A549 treated with CORT108297 at 1 μM for 4 hours (cell line): ENCODE measurements around the gene GTF3C2. TPM values are rescaled to one million over a fixed set of nuclear protein-coding genes. Genes with fewer than 3 reads are reported as not detected.

ENCODE experiments used
- total RNA-seq: library from RNA; stranded (reverse); fragments of 200-300 nt; extraction: Qiagen RNA extraction; gene quantifications from 5 replicates; pipeline ENCODE4 v1.2.3, GENCODE V29; 2022

GTF3C2 gene
- 58.8 to 66.8 TPM (median 60.2 TPM) in 5 replicates for total RNA-seq

GRCh38 chr2:27356382-27357181 is at the start of gene GTF3C2:
TSS of gene GTF3C2 (minus strand) at chr2:27356764. CDS start at chr2:27343554, 13,210 bp downstream.

GRCh38 chr2:27380626-27381545 is 24.3 kb upstream of the GTF3C2 start, which contains the start of gene ZNF513:
TSS of gene ZNF513 (minus strand) at chr2:27380734. CDS start at chr2:27380526, 208 bp downstream.

GRCh38 chr2:27370026-27370815 is 13.7 kb upstream of the GTF3C2 start, which contains the start of the genes EIF2B4 and SNX17:
TSS of gene EIF2B4 (minus strand) at chr2:27370338. CDS start at chr2:27370314, 24 bp downstream.
TSS of gene SNX17 (plus strand) at chr2:27370616. CDS start at chr2:27370744, 128 bp downstream.

GRCh38 chr2:27322766-27323595 is 33.6 kb downstream of the GTF3C2 start, which contains the start of gene MPV17:
TSS of gene MPV17 (minus strand) at chr2:27323097. CDS start at chr2:27322517, 580 bp downstream.

GRCh38 chr2:27308359-27308881 is 48.1 kb downstream of the GTF3C2 start, which contains the start of gene UCN:
TSS of gene UCN (minus strand) at chr2:27308445. CDS start at chr2:27307895, 550 bp downstream.

GRCh38 chr2:27281855-27282559 is 74.6 kb downstream of the GTF3C2 start, which contains the start of gene TRIM54:
TSS of gene TRIM54 (plus strand) at chr2:27282429. CDS start at chr2:27282732, 303 bp downstream.

Other genes starting within 250 kb of the GTF3C2 start
- gene CGREF1, start 237.6 kb downstream of the GTF3C2 start, total RNA-seq, result 7.2 to 8.5 TPM (median 7.7 TPM) in 5 replicates
- gene ABHD1, start 232.9 kb downstream of the GTF3C2 start, total RNA-seq, result 1.2 to 1.8 TPM (median 1.3 TPM) in 5 replicates
- gene PREB, start 222.1 kb downstream of the GTF3C2 start, total RNA-seq, result 52.9 to 69.5 TPM (median 65.0 TPM) in 5 replicates
- not detected in 5 replicates for gene PRR30, start 217.4 kb downstream of the GTF3C2 start, total RNA-seq
- not detected in 5 replicates for gene TCF23, start 207.8 kb downstream of the GTF3C2 start, total RNA-seq
- 208 to 219 TPM (median 213 TPM) in 5 replicates for gene ATRAID, start 144.7 kb downstream of the GTF3C2 start, total RNA-seq
- gene SLC5A6, start 144.5 kb downstream of the GTF3C2 start, total RNA-seq, result 68.6 to 73.0 TPM (median 71.5 TPM) in 5 replicates
- gene CAD, start 139.4 kb downstream of the GTF3C2 start, total RNA-seq, result 58.1 to 68.9 TPM (median 65.2 TPM) in 5 replicates
- gene SLC30A3, start 93.7 kb downstream of the GTF3C2 start, total RNA-seq, result 2.4 to 4.1 TPM (median 3.9 TPM) in 5 replicates
- not detected in 5 replicates for gene DNAJC5G, start 81.3 kb downstream of the GTF3C2 start, total RNA-seq
- 0.45 to 0.71 TPM (median 0.61 TPM) in 5 replicates for gene TRIM54, start 74.3 kb downstream of the GTF3C2 start, total RNA-seq
- gene UCN, start 48.3 kb downstream of the GTF3C2 start, total RNA-seq, result 0.48 to 2.5 TPM (median 1.6 TPM) in 5 replicates
- gene MPV17, start 33.7 kb downstream of the GTF3C2 start, total RNA-seq, result 78.0 to 104 TPM (median 89.6 TPM) in 5 replicates
- 58.7 to 63.2 TPM (median 61.4 TPM) in 5 replicates for gene EIF2B4, start 13.6 kb upstream of the GTF3C2 start, total RNA-seq
- 132 to 155 TPM (median 147 TPM) in 5 replicates for gene SNX17, start 13.9 kb upstream of the GTF3C2 start, total RNA-seq
- gene ZNF513, start 24.0 kb upstream of the GTF3C2 start, total RNA-seq, result 11.0 to 15.5 TPM (median 14.5 TPM) in 5 replicates
- 161 to 174 TPM (median 170 TPM) in 5 replicates for gene PPM1G, start 52.8 kb upstream of the GTF3C2 start, total RNA-seq
- gene NRBP1, start 71.9 kb upstream of the GTF3C2 start, total RNA-seq, result 127 to 140 TPM (median 138 TPM) in 5 replicates
- 0.17 to 0.76 TPM (median 0.62 TPM) in 5 replicates for gene KRTCAP3, start 85.6 kb upstream of the GTF3C2 start, total RNA-seq
- gene IFT172, start 133.0 kb upstream of the GTF3C2 start, total RNA-seq, result 7.8 to 9.5 TPM (median 9.3 TPM) in 5 replicates
- gene FNDC4, start 138.4 kb upstream of the GTF3C2 start, total RNA-seq, result 3.3 to 5.3 TPM (median 3.9 TPM) in 5 replicates
- gene GCKR, start 140.1 kb upstream of the GTF3C2 start, total RNA-seq, result 0.13 to 0.58 TPM (median 0.30 TPM) in 5 replicates
- gene ZNF512, start 226.3 kb upstream of the GTF3C2 start, total RNA-seq, result 16.3 to 21.7 TPM (median 18.8 TPM) in 5 replicates